ENCODE data around the gene DYNC1I1.
A peak's percentile ranks its signal among the peaks of the same experiment; 100 is the strongest.

Gene DYNC1I1

DNA sequence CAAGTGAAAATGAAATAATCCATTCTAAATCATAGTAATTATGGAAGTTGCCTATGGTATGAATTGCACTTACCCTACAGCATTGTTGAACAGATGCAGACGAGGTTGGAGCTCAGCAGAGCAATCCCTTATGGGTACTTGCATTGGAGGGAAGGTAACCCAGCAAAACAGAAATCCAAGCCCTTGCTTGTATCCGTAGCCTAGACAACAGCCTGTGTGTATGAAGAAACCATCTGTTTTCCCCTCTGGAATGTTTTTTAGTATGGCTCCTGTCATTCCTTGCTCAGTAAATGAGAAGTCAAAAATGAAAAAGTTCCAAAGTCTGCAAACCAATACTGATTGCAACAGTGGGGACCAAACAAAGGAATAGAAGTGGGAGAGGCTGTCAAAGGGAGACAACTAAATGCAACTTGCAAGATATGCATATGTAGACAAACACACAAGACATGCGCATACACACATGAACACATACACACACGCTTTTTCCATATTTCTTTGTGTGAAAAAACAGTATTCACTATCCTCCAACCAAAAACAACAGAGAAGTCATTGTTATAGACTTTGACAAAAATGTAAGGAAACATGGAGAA is 260.8 kb downstream of the DYNC1I1 start:
- no peak for DNase-seq

GRCh38 chr7:96034940-96035727 is 262.8 kb downstream of the DYNC1I1 start:
- peak; percentile 15 to 31 for DNase-seq

DNA sequence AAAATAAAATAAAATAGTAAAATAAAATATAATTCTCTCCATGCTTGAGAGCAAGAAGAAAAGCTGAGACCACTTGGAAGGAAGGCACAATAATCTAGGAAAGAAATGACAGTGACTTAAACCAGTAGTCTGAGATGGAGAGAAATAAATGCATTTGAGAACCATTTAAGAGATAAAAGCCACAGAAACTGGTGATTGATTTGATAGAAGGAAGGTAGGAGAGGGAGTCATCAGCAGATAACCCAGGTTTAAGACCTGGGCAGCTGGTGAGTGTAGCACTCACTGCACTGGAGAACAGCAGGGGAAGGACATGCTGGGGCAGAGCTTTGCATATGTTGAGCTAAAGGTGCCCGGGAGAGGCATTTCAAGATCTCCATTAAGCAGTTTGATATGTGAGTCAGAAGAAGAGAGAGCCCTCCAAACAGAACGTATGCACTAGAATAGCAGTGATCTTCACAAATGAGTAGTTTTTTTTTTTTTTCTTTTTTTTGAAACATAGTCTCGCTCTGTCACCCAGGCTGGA is 268.0 kb downstream of the DYNC1I1 start:
- no peak for DNase-seq

DNA sequence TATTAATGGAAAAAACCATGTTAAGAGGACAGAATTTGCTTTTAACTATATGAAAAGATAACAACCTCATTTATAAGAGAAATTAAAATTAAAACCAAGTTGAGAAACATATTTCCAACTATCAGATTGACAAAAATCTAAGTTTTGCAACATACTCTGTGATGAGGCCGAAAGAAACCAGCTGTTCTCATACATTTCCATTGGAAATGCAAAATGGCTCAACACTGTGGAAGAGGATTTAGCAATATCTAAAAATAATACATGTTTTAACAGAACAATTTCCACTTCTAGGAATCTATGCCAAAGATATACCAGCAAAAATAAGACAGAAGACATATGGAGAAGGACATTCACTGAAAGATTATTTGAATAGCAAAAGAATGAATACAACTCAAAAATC is 268.8 kb downstream of the DYNC1I1 start:
- no peak for DNase-seq

DNA sequence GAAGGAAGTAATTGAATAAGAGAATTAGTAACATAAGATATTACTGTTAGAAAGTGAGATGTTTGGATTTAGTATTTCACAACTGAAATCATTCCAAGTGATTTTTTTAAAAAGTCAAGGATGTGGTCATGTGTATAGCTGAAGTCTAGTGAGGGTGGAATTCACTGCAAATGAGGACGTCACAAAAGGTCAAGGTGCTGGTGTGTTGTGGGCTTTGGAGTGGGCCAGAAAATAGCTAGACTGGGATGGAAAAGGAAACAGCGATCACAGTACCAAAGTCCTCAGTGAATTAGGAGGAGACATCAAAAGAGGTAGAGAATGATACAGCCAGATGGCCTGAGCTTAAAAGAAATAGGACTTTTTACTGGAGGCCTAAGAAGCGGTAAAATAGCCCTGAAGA is 272.8 kb downstream of the DYNC1I1 start:
- no peak for DNase-seq

DNA sequence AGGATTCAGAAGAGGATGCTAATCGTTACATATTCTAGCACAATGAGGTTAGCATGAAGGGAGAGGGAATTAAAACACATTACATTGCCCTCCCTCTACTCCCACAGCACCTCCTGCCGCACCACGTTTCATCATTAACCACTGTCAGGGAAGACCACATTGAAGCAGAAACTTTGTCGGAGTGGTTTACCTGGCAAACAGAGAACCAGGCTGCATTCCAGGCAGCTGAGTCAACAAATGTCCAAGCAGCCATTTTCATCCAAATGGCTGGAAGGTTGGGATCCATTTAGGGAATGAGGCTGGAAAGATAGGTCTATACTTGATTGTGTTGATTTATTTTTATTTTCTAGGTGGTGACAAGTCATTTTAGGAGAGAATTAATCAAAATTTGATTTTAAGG is 273.6 kb downstream of the DYNC1I1 start:
- no peak for DNase-seq

- DNase-seq = no peak
These were observed 279.9 kb downstream of the DYNC1I1 start for GRCh38 chr7:96052289-96052688.

- no peak for DNase-seq
These were observed 280.6 kb downstream of the DYNC1I1 start for GRCh38 chr7:96052860-96053470.

DNA sequence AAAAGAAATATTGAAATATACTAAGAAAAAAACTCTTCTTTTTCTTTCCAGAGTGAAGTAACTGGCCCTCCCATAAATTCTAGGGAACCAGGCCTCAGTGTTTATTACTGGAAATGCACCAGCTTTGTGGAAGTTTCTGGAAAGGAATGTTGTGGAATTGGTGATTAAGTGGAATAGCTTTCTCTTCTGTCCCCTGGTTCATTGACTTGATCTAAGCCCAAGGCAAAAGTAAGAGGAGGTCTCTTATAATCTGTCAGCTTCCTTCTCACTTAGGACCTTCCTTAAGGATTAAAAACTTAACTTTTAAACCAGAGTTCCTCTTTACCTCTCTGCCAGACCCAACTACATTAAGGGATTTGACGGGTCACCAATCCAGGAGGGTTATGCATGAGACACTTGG is 283.4 kb downstream of the DYNC1I1 start:
- no peak for DNase-seq

- DNase-seq = no peak
These were observed 286.7 kb downstream of the DYNC1I1 start for GRCh38 chr7:96059075-96059474.

DNA sequence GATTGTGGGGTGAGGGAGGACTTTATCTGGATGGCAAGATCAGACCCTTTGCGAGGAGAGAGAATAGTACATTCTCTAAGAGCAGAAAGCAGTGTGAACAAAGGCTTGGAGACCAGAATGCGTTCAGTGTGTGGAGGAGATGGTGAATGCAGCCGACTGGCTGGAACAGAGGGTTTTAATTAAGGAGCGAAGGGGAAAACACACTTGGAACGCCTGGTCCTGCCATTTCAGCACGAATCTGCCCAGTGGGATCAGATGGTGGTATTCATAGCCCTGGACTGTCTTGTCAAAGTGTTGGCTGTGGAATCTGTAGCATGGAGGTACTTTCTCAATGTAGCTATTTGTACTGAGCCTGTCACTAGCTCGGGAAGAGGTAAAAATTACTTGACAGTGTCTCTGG is 288.7 kb downstream of the DYNC1I1 start:
- DNase-seq = no peak

- DNase-seq = no peak
These were observed 289.5 kb downstream of the DYNC1I1 start for GRCh38 chr7:96061844-96062243.

DNA sequence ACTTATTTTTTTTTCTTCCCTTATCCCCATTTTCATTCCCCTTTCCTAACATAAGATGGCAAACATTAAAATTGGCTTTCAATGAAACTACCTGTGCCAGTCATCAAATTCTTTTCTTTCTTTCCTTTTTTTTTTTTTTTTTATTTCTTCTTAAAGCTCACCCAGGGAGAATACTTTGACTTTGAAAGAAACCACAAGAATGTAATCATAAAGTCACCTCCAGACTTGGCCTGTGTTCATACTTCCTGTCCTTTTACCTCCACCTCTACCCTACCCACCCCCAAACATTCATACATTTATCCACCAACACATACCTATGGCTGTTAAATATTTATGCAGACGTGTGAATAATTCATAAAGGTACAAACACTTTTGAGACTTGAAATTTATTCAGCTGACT is 295.0 kb downstream of the DYNC1I1 start:
- no peak for DNase-seq

DNA sequence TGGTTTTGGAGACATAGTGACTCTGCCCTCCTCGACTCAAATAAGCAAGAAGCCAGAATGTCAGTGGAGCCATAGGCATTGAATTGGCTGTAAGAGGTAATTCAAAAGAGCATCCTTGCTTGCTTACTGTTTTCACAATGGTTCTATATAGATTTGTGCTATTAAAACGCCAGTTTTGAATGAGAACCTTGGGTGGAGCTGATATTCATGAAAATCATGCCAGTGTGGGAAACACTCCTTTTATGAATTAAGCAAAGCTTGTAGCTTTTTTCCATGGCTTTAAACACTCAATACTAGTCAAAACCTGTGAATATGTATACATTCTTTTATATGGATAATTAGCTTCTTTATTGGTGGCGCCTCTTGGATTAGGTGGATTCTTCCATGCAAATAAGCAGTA is 297.0 kb downstream of the DYNC1I1 start:
- no peak for DNase-seq

DNA sequence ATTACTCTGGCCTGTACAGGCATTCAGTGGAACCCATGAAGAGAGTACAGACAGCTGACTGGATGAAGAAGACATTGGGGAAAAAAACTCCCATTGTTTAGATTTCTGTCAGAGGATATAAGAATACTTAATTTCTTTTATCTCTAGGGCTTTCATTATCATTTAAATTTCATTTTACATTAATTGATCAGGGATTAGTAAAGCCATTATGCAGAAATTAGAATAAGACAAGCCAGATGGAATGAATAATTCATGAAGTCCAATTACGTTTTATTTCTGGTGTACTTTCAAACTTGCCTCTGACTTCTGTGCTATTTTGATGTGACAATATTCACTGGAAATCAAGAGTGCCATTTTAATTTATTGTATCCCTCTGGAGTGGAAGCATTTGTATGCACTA is 302.5 kb downstream of the DYNC1I1 start:
- DNase-seq = no peak

GRCh38 chr7:96075510-96076349 is 303.4 kb downstream of the DYNC1I1 start:
- DNase-seq = peak in 1 of 2 experiments; percentile 5

DNA sequence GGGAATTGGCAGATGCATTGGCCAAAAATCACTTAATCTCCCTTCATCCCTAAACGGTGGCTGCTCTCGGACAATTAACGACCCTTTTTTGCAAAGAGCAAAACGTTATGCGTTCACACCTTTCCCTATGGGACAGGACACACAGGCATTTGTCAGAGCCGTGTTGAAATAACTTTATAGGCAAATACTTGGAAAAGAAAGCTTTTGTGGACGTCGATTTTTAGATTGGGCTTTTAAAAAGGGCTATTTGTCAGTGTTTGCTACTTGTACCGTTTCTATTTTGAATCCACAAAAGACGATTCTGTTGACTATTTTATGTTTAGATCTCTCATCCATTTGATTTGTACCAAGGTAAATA is 304.0 kb downstream of the DYNC1I1 start:
- DNase-seq = no peak

GRCh38 chr7:96080027-96080426 is 307.7 kb downstream of the DYNC1I1 start:
- DNase-seq = no peak

DNA sequence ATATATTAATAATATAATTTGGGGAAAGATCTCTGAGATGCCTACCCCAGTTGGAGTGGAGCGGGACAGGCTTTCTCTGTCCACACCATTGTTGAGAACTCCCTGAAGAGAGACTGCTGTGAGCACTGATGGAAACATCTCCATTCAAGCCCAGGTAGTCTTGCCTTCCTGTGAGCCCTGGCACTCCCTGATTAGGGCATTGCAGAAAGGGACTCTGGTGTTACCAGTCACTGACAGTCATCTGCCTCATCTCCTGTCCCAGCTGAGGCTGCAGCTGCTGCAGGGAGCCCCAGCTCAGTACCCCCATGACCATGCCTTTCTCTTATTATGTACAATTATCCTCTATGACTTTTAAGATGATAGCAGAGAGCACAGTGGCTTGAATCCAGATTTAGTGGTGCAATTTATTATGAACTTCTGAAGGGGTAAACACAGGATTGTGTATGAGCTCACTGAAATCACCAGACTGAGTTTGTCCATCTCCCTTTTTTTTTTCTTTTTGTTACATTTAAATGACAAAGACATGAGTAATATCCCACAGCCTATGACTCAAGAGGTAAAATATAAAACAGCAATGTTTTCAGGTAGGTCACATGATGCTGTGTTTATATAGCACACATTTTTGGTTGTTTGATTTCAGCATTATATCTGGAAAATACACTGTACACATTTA is 312.7 kb downstream of the DYNC1I1 start:
- no peak for DNase-seq

GRCh38 chr7:96085953-96086352 is 313.6 kb downstream of the DYNC1I1 start:
- no peak for DNase-seq

GRCh38 chr7:96088579-96088978 is 316.2 kb downstream of the DYNC1I1 start:
- DNase-seq = no peak

GRCh38 chr7:96089511-96089910 is 317.2 kb downstream of the DYNC1I1 start:
- no peak for DNase-seq

DNA sequence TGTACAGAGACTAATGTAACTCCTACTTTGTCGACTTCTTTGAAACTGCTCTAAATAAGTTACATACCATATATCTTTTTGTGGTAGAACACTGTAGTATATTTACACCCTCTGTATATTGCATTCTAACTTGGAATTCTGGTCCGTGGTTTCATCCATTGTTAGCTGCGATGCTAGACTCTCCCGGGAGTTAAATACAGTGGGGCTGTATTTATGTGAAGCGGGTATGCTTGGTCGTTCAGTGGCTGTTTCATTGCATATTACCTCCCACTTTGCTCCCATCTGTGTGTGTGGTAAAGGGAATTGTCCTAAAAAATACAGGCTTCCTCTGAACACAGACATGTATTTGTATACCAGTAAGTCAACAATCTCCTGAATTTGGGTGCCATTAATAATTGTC is 318.4 kb downstream of the DYNC1I1 start:
- DNase-seq = no peak
